DOHH2 (cell line): ENCODE results near the gene SAXO2.
"Not testable (repeated sequence)": the region's sequence is repeated elsewhere in the genome, so short reads cannot be mapped to it uniquely, and the experiment has no call there.

ENCODE experiments used
- H3F3A ChIP-seq: fragments of 200-600 bp; sonication (generic), shearing (Covaris generic); 2 replicates; pipeline ENCODE4 v1.6.0; 2016; ENCODE audit warnings: antibody characterized with exemption, mild to moderate bottlenecking; ENCODE audit not compliant: control insufficient read depth, insufficient read depth
- H3K27ac ChIP-seq: fragments of 200-600 bp; sonication (generic); 2 replicates; pipeline ENCODE4 v1.5.1; 2014; ENCODE audit warnings: low read depth, mild to moderate bottlenecking, low read length, moderate library complexity
- H3K27me3 ChIP-seq: fragments of 200-600 bp; sonication (generic); 2 replicates; pipeline ENCODE4 v1.6.1; 2014; ENCODE audit warnings: mild to moderate bottlenecking, low read length, mixed read lengths; ENCODE audit not compliant: control insufficient read depth
- H3K36me3 ChIP-seq: fragments of 200-600 bp; sonication (generic); 2 replicates; pipeline ENCODE4 v1.6.1; 2014; ENCODE audit warnings: mild to moderate bottlenecking, low read length, moderate library complexity, mixed read lengths; ENCODE audit not compliant: control insufficient read depth
- H3K4me1 ChIP-seq: fragments of 200-600 bp; sonication (generic); 2 replicates; pipeline ENCODE4 v1.6.1; 2014; ENCODE audit warnings: mild to moderate bottlenecking, low read length, mixed read lengths; ENCODE audit not compliant: control insufficient read depth
- H3K4me2 ChIP-seq: fragments of 200-600 bp; sonication (generic); 2 replicates; pipeline ENCODE4 v1.6.0; 2014; ENCODE audit warnings: mild to moderate bottlenecking, low read length, moderate library complexity
- H3K4me3 ChIP-seq: fragments of 200-600 bp; sonication (generic); 2 replicates; pipeline ENCODE4 v1.5.1; 2014; ENCODE audit warnings: mild to moderate bottlenecking, low read length, mixed read lengths
- H3K79me2 ChIP-seq: fragments of 200-600 bp; sonication (generic); 2 replicates; pipeline ENCODE4 v1.6.1; 2014; ENCODE audit warnings: mild to moderate bottlenecking, low read length, mixed read lengths; ENCODE audit not compliant: control insufficient read depth
- H3K9me2 ChIP-seq: fragments of 200-600 bp; sonication (generic); replicated peaks from 2 replicates; pipeline ENCODE4 v1.6.1; 2014; ENCODE audit warnings: mild to moderate bottlenecking, low read length, mixed read lengths; ENCODE audit not compliant: control insufficient read depth
- H3K9me3 ChIP-seq: fragments of 200-600 bp; sonication (generic); 2 replicates; pipeline ENCODE4 v1.6.1; 2014; ENCODE audit warnings: antibody characterized with exemption, low read length, mixed read lengths; ENCODE audit not compliant: control insufficient read depth, insufficient read depth
- H4K20me1 ChIP-seq: fragments of 200-600 bp; sonication (generic); 2 replicates; pipeline ENCODE4 v1.6.0; 2014; ENCODE audit warnings: low read depth, mild to moderate bottlenecking, antibody characterized with exemption, low read length, moderate library complexity; ENCODE audit not compliant: control insufficient read depth, insufficient read depth
- EZH2phosphoT487 ChIP-seq: fragments of 200-600 bp; sonication (generic); IDR thresholded peaks from 2 replicates; pipeline ENCODE4 v1.6.1; 2017; ENCODE audit warnings: borderline replicate concordance, mild to moderate bottlenecking, antibody characterized with exemption, low read length, moderate library complexity, mixed read lengths
- TF ChIP-seq, protein P1 (sequence below): fragments of 200-600 bp; sonication (generic); IDR thresholded peaks from one replicate; pipeline ENCODE4 v1.5.1; 2014; ENCODE audit warnings: antibody characterized with exemption, mild to moderate bottlenecking, low read depth, low read length; ENCODE audit not compliant: poor library complexity, severe bottlenecking

SAXO2 gene

DNA sequence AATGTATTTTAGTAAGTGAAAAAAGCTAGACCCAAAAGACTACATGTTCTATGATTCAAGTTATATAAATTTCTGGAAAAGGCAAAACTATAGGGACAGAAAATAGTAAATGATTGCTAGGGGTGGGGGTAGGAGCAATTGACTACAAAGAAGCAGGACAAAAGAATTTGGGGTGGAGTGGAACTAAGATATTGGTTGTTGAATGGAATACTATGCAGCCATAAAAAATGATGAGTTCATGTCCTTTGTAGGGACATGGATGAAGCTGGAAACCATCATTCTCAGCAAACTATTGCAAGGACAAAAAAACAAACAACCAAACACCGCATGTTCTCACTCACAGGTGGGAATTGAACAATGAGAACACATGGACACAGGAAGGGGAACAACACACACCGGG lies 25.6 kb downstream of the SAXO2 start:
- not testable (repeated sequence) for H3K4me3 ChIP-seq, H3K4me2 ChIP-seq, H3K27me3 ChIP-seq, H3F3A ChIP-seq, H3K9me3 ChIP-seq, H4K20me1 ChIP-seq, H3K9me2 ChIP-seq, H3K36me3 ChIP-seq, H3K79me2 ChIP-seq, H3K4me1 ChIP-seq, H3K27ac ChIP-seq

DNA sequence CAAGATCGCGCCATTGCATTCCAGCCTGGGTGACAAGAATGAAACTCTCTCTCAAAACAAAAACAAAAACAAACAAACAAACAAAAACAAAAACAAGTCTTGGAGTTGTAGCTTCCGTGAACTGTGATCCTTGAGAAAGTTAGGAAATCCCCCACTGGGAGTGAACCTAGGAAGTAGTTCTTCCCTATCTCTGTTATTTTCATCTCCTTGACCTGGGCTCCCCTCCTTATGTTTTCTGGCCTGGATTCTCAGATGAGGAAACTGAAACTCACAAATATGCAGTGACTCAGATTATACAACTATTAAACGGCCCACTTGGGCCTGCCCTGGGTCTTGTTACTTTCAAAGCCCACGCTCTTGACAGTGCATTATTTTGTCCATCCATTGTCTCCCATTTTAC lies 29.7 kb downstream of the SAXO2 start:
- Histone ChIP-seq H3K79me2 (no peaks in the 10 kb centered on the region), H3K36me3 (no peaks in the 10 kb centered on the region), H3K27me3 (no peaks in the 10 kb centered on the region), H3F3A (no peaks in the 10 kb centered on the region), H3K4me1 (no peaks in the 10 kb centered on the region), H3K4me2 (no peak overlapping the region), H3K27ac (no peak overlapping the region), H3K9me3 (no peaks in the 10 kb centered on the region), H4K20me1 (no peaks in the 10 kb centered on the region), H3K9me2 (no peaks in the 10 kb centered on the region), H3K4me3 (no peak overlapping the region)
- TF ChIP-seq, protein P1, sequence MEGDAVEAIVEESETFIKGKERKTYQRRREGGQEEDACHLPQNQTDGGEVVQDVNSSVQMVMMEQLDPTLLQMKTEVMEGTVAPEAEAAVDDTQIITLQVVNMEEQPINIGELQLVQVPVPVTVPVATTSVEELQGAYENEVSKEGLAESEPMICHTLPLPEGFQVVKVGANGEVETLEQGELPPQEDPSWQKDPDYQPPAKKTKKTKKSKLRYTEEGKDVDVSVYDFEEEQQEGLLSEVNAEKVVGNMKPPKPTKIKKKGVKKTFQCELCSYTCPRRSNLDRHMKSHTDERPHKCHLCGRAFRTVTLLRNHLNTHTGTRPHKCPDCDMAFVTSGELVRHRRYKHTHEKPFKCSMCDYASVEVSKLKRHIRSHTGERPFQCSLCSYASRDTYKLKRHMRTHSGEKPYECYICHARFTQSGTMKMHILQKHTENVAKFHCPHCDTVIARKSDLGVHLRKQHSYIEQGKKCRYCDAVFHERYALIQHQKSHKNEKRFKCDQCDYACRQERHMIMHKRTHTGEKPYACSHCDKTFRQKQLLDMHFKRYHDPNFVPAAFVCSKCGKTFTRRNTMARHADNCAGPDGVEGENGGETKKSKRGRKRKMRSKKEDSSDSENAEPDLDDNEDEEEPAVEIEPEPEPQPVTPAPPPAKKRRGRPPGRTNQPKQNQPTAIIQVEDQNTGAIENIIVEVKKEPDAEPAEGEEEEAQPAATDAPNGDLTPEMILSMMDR = no peak
- no peak for TF ChIP-seq EZH2phosphoT487

GRCh38 chr15:82294061-82294690 lies 31.6 kb downstream of the SAXO2 start:
- TF ChIP-seq, protein P1 = no peak
- no peak for TF ChIP-seq EZH2phosphoT487
- Histone ChIP-seq H3K36me3 (no peaks in the 10 kb centered on the region), H3K27me3 (no peaks in the 10 kb centered on the region), H3K4me3 (no peak overlapping the region), H3K9me3 (no peaks in the 10 kb centered on the region), H3K4me1 (no peaks in the 10 kb centered on the region), H4K20me1 (no peaks in the 10 kb centered on the region), H3F3A (no peaks in the 10 kb centered on the region), H3K4me2 (no peak overlapping the region), H3K9me2 (no peaks in the 10 kb centered on the region), H3K27ac (no peak overlapping the region), H3K79me2 (no peaks in the 10 kb centered on the region)

DNA sequence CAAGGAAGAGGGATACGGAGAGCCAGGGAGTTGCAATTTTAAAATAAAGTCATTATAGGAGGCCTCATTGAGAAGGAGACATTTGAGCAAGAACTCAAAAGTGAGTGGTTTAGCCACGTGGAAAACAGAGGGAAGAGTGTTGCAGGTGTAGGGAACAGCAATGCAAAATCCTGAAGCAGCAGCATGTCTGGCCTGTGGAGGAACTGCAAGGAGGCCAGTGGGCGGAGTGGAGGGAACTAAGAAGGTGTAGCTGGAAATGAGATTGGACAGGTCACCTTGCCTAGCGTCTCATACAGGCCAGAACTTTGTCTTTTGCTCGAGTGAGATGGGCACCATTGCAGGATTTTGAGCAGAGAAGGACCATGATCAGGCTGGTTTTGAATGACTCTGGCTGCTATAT lies 34.9 kb downstream of the SAXO2 start:
- Histone ChIP-seq H3K4me3 (no peak overlapping the region), H3K4me2 (no peak overlapping the region)

More for the DNA sequence above, 34.9 kb downstream of the SAXO2 start:
- no peaks in the 10 kb centered on the region for H3K9me2 ChIP-seq
- no peaks in the 10 kb centered on the region for H3K36me3 ChIP-seq
- no peaks in the 10 kb centered on the region for H3K4me1 ChIP-seq
- H3K9me3 ChIP-seq = no peaks in the 10 kb centered on the region
- no peak for TF ChIP-seq EZH2phosphoT487
- TF ChIP-seq, protein P1 = no peak
- no peaks in the 10 kb centered on the region for H3K27me3 ChIP-seq
- H3K79me2 ChIP-seq = no peaks in the 10 kb centered on the region
- no peaks in the 10 kb centered on the region for H3F3A ChIP-seq
- no peak overlapping the region for H3K27ac ChIP-seq
- H4K20me1 ChIP-seq = no peaks in the 10 kb centered on the region
